Epithelial cell of proximal tubule (primary cell): ENCODE measurements around the gene TMEM121. TPM values are rescaled to one million over a fixed set of nuclear protein-coding genes. Genes with fewer than 3 reads are reported as not detected.

Experiments
- DNase-seq: peaks from one replicate; pipeline ENCODE4 v3.0.0-alpha.2; 2011; ENCODE audit warnings: low read depth
- H3K4me3 ChIP-seq: 2 replicates; pipeline ENCODE4 v1.5.1; 2011; ENCODE audit warnings: low read depth, mild to moderate bottlenecking, low read length
- total RNA-seq: library from RNA; depleted of rRNA; stranded (reverse); fragments of >200 nt; gene quantifications from 2 replicates; pipeline ENCODE4 v1.2.3, GENCODE V29; 2015
- TF ChIP-seq, protein P1 (sequence below): conservative IDR thresholded peaks from 2 replicates; pipeline ENCODE4 v1.5.1; 2012; ENCODE audit warnings: low read depth, mild to moderate bottlenecking, low read length

Gene TMEM121
- total RNA-seq, 1 donor from 2014 or later: 5.6 TPM

- DNase-seq: no peak
- TF ChIP-seq, protein P1, sequence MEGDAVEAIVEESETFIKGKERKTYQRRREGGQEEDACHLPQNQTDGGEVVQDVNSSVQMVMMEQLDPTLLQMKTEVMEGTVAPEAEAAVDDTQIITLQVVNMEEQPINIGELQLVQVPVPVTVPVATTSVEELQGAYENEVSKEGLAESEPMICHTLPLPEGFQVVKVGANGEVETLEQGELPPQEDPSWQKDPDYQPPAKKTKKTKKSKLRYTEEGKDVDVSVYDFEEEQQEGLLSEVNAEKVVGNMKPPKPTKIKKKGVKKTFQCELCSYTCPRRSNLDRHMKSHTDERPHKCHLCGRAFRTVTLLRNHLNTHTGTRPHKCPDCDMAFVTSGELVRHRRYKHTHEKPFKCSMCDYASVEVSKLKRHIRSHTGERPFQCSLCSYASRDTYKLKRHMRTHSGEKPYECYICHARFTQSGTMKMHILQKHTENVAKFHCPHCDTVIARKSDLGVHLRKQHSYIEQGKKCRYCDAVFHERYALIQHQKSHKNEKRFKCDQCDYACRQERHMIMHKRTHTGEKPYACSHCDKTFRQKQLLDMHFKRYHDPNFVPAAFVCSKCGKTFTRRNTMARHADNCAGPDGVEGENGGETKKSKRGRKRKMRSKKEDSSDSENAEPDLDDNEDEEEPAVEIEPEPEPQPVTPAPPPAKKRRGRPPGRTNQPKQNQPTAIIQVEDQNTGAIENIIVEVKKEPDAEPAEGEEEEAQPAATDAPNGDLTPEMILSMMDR: no peak
- H3K4me3 ChIP-seq: no peak overlapping the region
Measured at GRCh38 chr14:105495990-105496830, 30.2 kb upstream of the TMEM121 start.

- no peak for DNase-seq
- TF ChIP-seq, protein P1: no peak
- H3K4me3 ChIP-seq: no peak overlapping the region
Measured at GRCh38 chr14:105496831-105497591, 29.4 kb upstream of the TMEM121 start.

DNA sequence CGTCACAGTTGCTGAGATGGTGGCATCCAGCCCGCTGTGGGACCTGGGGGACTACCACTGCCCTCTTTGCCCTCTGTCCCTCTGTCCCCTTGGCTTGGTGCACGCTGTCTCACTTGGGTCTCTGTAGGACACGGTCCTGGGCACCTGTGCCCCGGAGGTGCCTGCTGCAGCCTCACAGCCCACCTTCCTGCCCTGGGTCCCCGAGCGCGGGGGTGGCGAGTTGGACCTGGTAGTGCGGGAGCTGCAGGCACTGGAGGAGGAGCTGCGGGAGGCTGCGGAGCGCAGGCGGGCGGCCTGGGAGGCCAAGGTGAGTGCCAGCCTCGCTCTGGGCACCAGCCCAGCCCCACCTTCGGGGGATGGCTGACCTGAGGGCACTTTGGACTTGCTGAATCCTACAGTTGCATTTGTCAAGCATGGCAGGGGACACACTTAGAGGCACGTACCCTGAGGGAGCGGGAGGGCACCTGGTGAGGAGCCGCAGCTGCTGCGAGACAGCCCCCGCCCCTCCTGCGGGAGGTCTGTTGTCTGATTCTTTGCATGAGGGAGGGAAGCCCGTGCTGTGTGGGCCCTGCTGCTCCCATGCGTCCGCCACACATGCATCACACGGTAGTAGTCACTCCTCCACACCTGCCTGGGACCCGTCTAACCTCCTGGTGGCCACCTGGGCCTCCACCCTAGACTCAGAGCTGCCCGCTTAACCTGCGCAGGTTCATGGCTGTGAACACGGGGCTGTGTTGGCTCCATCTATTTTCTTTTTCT is 28.5 kb upstream of the TMEM121 start:
- H3K4me3 ChIP-seq: no peak overlapping the region
- TF ChIP-seq, protein P1: no peak
- no peak for DNase-seq

- H3K4me3 ChIP-seq: no peak overlapping the region
- TF ChIP-seq, protein P1: no peak
- DNase-seq: no peak
Measured at GRCh38 chr14:105498430-105499255, 27.7 kb upstream of the TMEM121 start.

- DNase-seq: no peak
- H3K4me3 ChIP-seq: no peak overlapping the region
- TF ChIP-seq, protein P1: no peak
Measured at GRCh38 chr14:105499256-105500035, 26.9 kb upstream of the TMEM121 start.
